Tibial artery (tissue), 4 donors: ENCODE results near the gene BANF2.

ENCODE experiments used
- DNase-seq, 2 donors: peaks; one replicate each; pipeline ENCODE4 v3.0.0-alpha.2; 2019
- H3K27ac ChIP-seq, 2 donors: fragments of 200-600 bp; sonication (generic) in 1 of 2; 1 replicate in 1 of 2; 2 replicates in 1 of 2; pipeline ENCODE4 v1.5.1; 2018 to 2019; ENCODE audit warnings: mild to moderate bottlenecking in 1 of 2
- H3K27me3 ChIP-seq, 2 donors: fragments of 200-600 bp; sonication (generic) in 1 of 2; one replicate each; pipeline versions ENCODE4 v1.5.1 to v1.6.0; 2016 to 2019
- H3K36me3 ChIP-seq, 3 donors: fragments of 200-600 bp; sonication (generic) in 2 of 3; one replicate each; pipeline ENCODE4 v1.5.1; 2016 to 2019; ENCODE audit warnings: mild to moderate bottlenecking in 2 of 3
- H3K4me1 ChIP-seq, 4 donors: fragments of 200-600 bp; sonication (generic) in 2 of 4; 1 replicate in 3 of 4; 2 replicates in 1 of 4; pipeline ENCODE4 v1.5.1; 2016 to 2019
- H3K4me3 ChIP-seq, 2 donors: fragments of 200-600 bp; sonication (generic) in 1 of 2; 1 replicate in 1 of 2; 2 replicates in 1 of 2; pipeline ENCODE4 v1.5.1; 2018 to 2019; ENCODE audit warnings: mild to moderate bottlenecking in 2 of 2
- H3K9me3 ChIP-seq, 3 donors: fragments of 200-600 bp; sonication (generic) in 1 of 3; one replicate each; pipeline ENCODE4 v1.5.1; 2016 to 2019
- CTCF ChIP-seq, 2 experiments: fragments of 200-600 bp in 1 of 2; fragments of 450-650 bp in 1 of 2; IDR thresholded peaks; one replicate each; pipeline ENCODE4 v1.5.1; 2017 to 2019; ENCODE audit warnings: antibody characterized with exemption in 2 of 2, mild to moderate bottlenecking in 1 of 2, moderate library complexity in 1 of 2
- intact Hi-C: fragments of 100-400 bp; cut with DNase I; formaldehyde crosslinking; loops from one replicate; pipeline ENCODE4 v1.15.0; 2023; ENCODE audit warnings: low total_unique reads

The BANF2 gene

GRCh38 chr20:17710379-17711266, 10.9 kb downstream of the BANF2 start:
- Histone ChIP-seq H3K4me3 (no peak overlapping the region), H3K9me3 (no peaks in the 10 kb centered on the region), H3K4me1 (peaks cover 0 to 12% (median 0%) of the 10 kb centered on the region in 4 donors), H3K27me3 (no peaks in the 10 kb centered on the region), H3K27ac (no peak overlapping the region), H3K36me3 (no peaks in the 10 kb centered on the region)
- intact Hi-C loops: no loop called here
- DNase-seq: peak in 1 of 2 donors; percentile 46
- TF ChIP-seq CTCF (IDR thresholded peaks at IDR 0.05): no peak

GRCh38 chr20:17711267-17711627, 11.5 kb downstream of the BANF2 start:
- H3K27me3 ChIP-seq: no peaks in the 10 kb centered on the region
- no peaks in the 10 kb centered on the region for H3K36me3 ChIP-seq
- TF ChIP-seq CTCF (IDR thresholded peaks at IDR 0.05): no peak
- peaks cover 0 to 12% (median 0%) of the 10 kb centered on the region in 4 donors for H3K4me1 ChIP-seq
- H3K27ac ChIP-seq: no peak overlapping the region
- no peak for DNase-seq
- intact Hi-C loops: no loop called here
- no peaks in the 10 kb centered on the region for H3K9me3 ChIP-seq
- no peak overlapping the region for H3K4me3 ChIP-seq

- Histone ChIP-seq H3K27me3 (no peaks in the 10 kb centered on the region), H3K36me3 (no peaks in the 10 kb centered on the region), H3K4me1 (peaks cover 0 to 12% (median 0%) of the 10 kb centered on the region in 4 donors), H3K4me3 (no peak overlapping the region), H3K9me3 (no peaks in the 10 kb centered on the region), H3K27ac (no peak overlapping the region)
- DNase-seq: peak in 1 of 2 donors; percentile 29
- TF ChIP-seq CTCF (IDR thresholded peaks at IDR 0.05): no peak
- intact Hi-C loops: no loop called here
Observed at GRCh38 chr20:17712201-17712600, 12.4 kb downstream of the BANF2 start.

GRCh38 chr20:17712708-17713107, 12.9 kb downstream of the BANF2 start:
- H3K4me3 ChIP-seq: no peak overlapping the region
- no peaks in the 10 kb centered on the region for H3K36me3 ChIP-seq
- no peaks in the 10 kb centered on the region for H3K9me3 ChIP-seq
- intact Hi-C loops: no loop called here
- peak in 1 of 2 donors; percentile 27 for DNase-seq
- H3K27me3 ChIP-seq: no peaks in the 10 kb centered on the region
- TF ChIP-seq CTCF (IDR thresholded peaks at IDR 0.05): no peak
- H3K27ac ChIP-seq: no peak overlapping the region
- H3K4me1 ChIP-seq: peaks cover 0 to 12% (median 0%) of the 10 kb centered on the region in 4 donors

- H3K4me1 ChIP-seq: peaks cover 0 to 12% (median 0%) of the 10 kb centered on the region in 4 donors
- no peak overlapping the region for H3K27ac ChIP-seq
- no peaks in the 10 kb centered on the region for H3K36me3 ChIP-seq
- H3K27me3 ChIP-seq: no peaks in the 10 kb centered on the region
- no peaks in the 10 kb centered on the region for H3K9me3 ChIP-seq
- DNase-seq: peak in 1 of 2 donors; percentile 2
- no peak for TF ChIP-seq CTCF (IDR thresholded peaks at IDR 0.05)
- intact Hi-C loops: no loop called here
- H3K4me3 ChIP-seq: no peak overlapping the region
Observed at GRCh38 chr20:17714597-17714996, 14.8 kb downstream of the BANF2 start.
